ENCODE results near the gene PCBP3. TPM values are rescaled to one million over a fixed set of nuclear protein-coding genes. Genes with fewer than 3 reads are reported as not detected.

PCBP3 gene
- total RNA-seq, 1 donor from 2014 or later: 5.0 TPM

GRCh38 chr21:45900034-45900868 is 256.7 kb downstream of the PCBP3 start:
- Mint-ChIP-seq H3K4me3 (no peak overlapping the region), H3K27ac (no peak overlapping the region), H3K27me3 (ENCODE audit: low read depth) (peaks cover 2% of the 10 kb centered on the region), H3K9me3 (no peaks in the 10 kb centered on the region), H3K4me1 (peaks cover 5% of the 10 kb centered on the region), H3K36me3 (no peaks in the 10 kb centered on the region)
- no peak for DNase-seq (ENCODE audit: low spot score in 2 of 2, unreplicated experiment in 2 of 2)
- no peak for TF ChIP-seq CTCF (IDR thresholded peaks at IDR 0.05; ENCODE audit: unreplicated experiment)

- peaks cover 2% of the 10 kb centered on the region for H3K27me3 Mint-ChIP-seq (ENCODE audit: low read depth)
- no peak overlapping the region for H3K4me3 Mint-ChIP-seq
- TF ChIP-seq CTCF (IDR thresholded peaks at IDR 0.05; ENCODE audit: unreplicated experiment): no peak
- no peak overlapping the region for H3K27ac Mint-ChIP-seq
- DNase-seq (ENCODE audit: low spot score in 2 of 2, unreplicated experiment in 2 of 2): no peak
- peaks cover 1% of the 10 kb centered on the region for H3K36me3 Mint-ChIP-seq
- H3K9me3 Mint-ChIP-seq: no peaks in the 10 kb centered on the region
- H3K4me1 Mint-ChIP-seq: peaks cover 5% of the 10 kb centered on the region
These were observed 257.7 kb downstream of the PCBP3 start for GRCh38 chr21:45901061-45901690.

- peaks cover 1% of the 10 kb centered on the region for H3K27me3 Mint-ChIP-seq (ENCODE audit: low read depth)
- H3K9me3 Mint-ChIP-seq: no peaks in the 10 kb centered on the region
- H3K27ac Mint-ChIP-seq: no peak overlapping the region
- no peak overlapping the region for H3K4me3 Mint-ChIP-seq
- peaks cover 6% of the 10 kb centered on the region for H3K4me1 Mint-ChIP-seq
- no peak for TF ChIP-seq CTCF (IDR thresholded peaks at IDR 0.05; ENCODE audit: unreplicated experiment)
- no peak for DNase-seq (ENCODE audit: low spot score in 2 of 2, unreplicated experiment in 2 of 2)
- H3K36me3 Mint-ChIP-seq: peaks cover 1% of the 10 kb centered on the region
These were observed 258.9 kb downstream of the PCBP3 start for GRCh38 chr21:45902292-45902995.

GRCh38 chr21:45905196-45905595 is 261.7 kb downstream of the PCBP3 start:
- Mint-ChIP-seq H3K36me3 (peaks cover 1% of the 10 kb centered on the region), H3K27me3 (ENCODE audit: low read depth) (no peaks in the 10 kb centered on the region), H3K4me1 (peaks cover 20% of the 10 kb centered on the region), H3K27ac (no peak overlapping the region), H3K9me3 (no peaks in the 10 kb centered on the region), H3K4me3 (no peak overlapping the region)
- no peak for DNase-seq (ENCODE audit: low spot score in 2 of 2, unreplicated experiment in 2 of 2)
- TF ChIP-seq CTCF (IDR thresholded peaks at IDR 0.05; ENCODE audit: unreplicated experiment): no peak

GRCh38 chr21:45906196-45906805 is 262.8 kb downstream of the PCBP3 start:
- Mint-ChIP-seq H3K36me3 (peaks cover 1% of the 10 kb centered on the region), H3K27me3 (ENCODE audit: low read depth) (no peaks in the 10 kb centered on the region), H3K9me3 (no peaks in the 10 kb centered on the region), H3K4me1 (peaks cover 25% of the 10 kb centered on the region), H3K4me3 (no peak overlapping the region), H3K27ac (no peak overlapping the region)
- DNase-seq (ENCODE audit: low spot score in 2 of 2, unreplicated experiment in 2 of 2): no peak
- TF ChIP-seq CTCF (IDR thresholded peaks at IDR 0.05; ENCODE audit: unreplicated experiment): no peak

Measured in mesothelial cell of epicardium (in vitro differentiated cells).